Pancreas (tissue), 10 donors: ENCODE data around the gene MGAT3. TPM values are rescaled to one million over a fixed set of nuclear protein-coding genes. Genes with fewer than 3 reads are reported as not detected.

ENCODE experiments used
- ATAC-seq, 4 donors: fragments of 200-7000 bp; cut with Tn5 transposase; one replicate each; pipeline versions ENCODE4 v1.8.0 to v1.9.1; 2020; ENCODE audit warnings: mild to moderate bottlenecking in 4 of 4, moderate library complexity in 4 of 4
- DNase-seq, 6 donors: peaks; one replicate each; pipeline ENCODE4 v3.0.0-alpha.2; 2020
- FAIRE-seq: peaks from 2 replicates; lab custom pipeline; 2012; peaks lifted over from hg19 to GRCh38; lab: Jason Lieb, UNC
- H3K27ac ChIP-seq, 4 donors: fragments of 200-600 bp; sonication (generic); 1 replicate in 3 of 4; 2 replicates in 1 of 4; pipeline versions ENCODE4 v1.5.0 to v1.8.0; 2020
- H3K27me3 ChIP-seq, 4 donors: fragments of 200-600 bp; one replicate each; pipeline ENCODE4 v1.8.0; 2021
- H3K36me3 ChIP-seq, 3 donors: fragments of 200-600 bp; sonication (generic) in 1 of 3; one replicate each; pipeline versions ENCODE4 v1.5.0 to v1.8.0; 2020 to 2021
- H3K4me1 ChIP-seq, 3 donors: fragments of 200-600 bp; one replicate each; pipeline ENCODE4 v1.8.0; 2021
- H3K4me3 ChIP-seq, 4 donors: fragments of 200-600 bp; sonication (generic) in 2 of 4; one replicate each; pipeline versions ENCODE4 v1.5.0 to v1.8.0; 2020 to 2021
- H3K9me3 ChIP-seq, 4 donors: fragments of 200-600 bp; one replicate each; pipeline ENCODE4 v1.8.0; 2021
- WGBS, 2 donors: extraction: QIAGEN DNeasy Blood & Tissue Kit; methylation state at CpG; one replicate each; pipeline ENCODE4 v1.1.7; 2013; 5-methylcytosine and 5-hydroxymethylcytosine counted together
- intact Hi-C, 3 donors: fragments of 100-400 bp; cut with DNase I; formaldehyde crosslinking; loops; one replicate each; pipeline versions ENCODE4 v1.11.1 to v1.14.2; 2022
- polyA plus RNA-seq, 2 donors: library from polyadenylated mRNA; stranded (reverse); fragments of 200-250 nt; gene quantifications; one replicate each; pipeline ENCODE4 v1.2.3, GENCODE V29; 2013
- total RNA-seq, 6 donors: library from RNA; stranded (reverse); fragmentation: NEBNext Ultra II Directional in 4 of 6; extraction: Animal tissue kit (Norgen Biotek cat#: 25700) in 4 of 6; gene quantifications; one replicate each; pipeline versions ENCODE4 v1.2.1 to v1.2.4, GENCODE V29; 2021 to 2023
- TF ChIP-seq, protein P1 (sequence below), 4 donors: fragments of 200-600 bp; sonication (generic) in 3 of 4; IDR thresholded peaks; one replicate each; pipeline versions ENCODE4 v1.5.0 to v1.8.0; 2021; ENCODE audit warnings: antibody characterized with exemption in 4 of 4
- donor health status: healthy with polysubstance abuse.
- donor health status: DM: no; HTN: no; CAD: no; lungs with moderate emphysema.
- donor health status: DM: no; HTN: no; CAD: no.
- donor health status: control.
- donor health status: control.
- donor health status: Bipolar disorder and iron deficiency.
- donor health status: DM: yes; HTN: yes; CAD: no.
- donor health status: DM: no; HTN: no; CAD: no.
- donor health status: DM: no; HTN: no; CAD: no.
- donor health status: DM: yes; HTN: yes; CAD: no.

MGAT3 gene
- total and polyA plus RNA-seq, 8 donors = 1.5 to 4.2 (median 2.2) TPM

DNA sequence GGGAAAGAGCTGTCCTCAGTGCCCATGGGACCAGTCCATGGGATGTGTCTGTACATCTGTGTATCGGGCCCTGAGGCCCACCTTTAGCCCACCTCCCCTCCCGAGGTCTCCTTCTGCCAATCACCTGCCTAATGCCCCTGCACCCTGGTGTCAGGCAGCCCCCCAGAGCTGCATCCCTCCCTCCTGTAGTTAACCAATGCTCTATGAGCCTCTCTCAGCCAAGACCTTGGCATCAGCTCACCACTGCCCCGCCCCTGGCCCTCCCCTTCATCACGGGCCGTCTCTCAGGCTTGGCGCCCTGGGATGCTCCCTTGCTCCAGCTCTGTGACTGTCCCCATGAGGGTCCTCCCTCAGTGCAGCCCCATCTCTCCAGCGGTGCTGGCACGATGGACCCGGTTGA is 18.5 kb downstream of the MGAT3 start:
- no peak for DNase-seq
- 66 to 70% methylated on average over 9 of the region's 9 CpGs for WGBS, 2 donors
- Histone ChIP-seq H3K4me1 (peaks cover 6 to 21% (median 11%) of the 10 kb centered on the region in 3 donors), H3K4me3 (no peak overlapping the region), H3K27ac (no peak overlapping the region), H3K36me3 (no peaks in the 10 kb centered on the region), H3K9me3 (no peaks in the 10 kb centered on the region), H3K27me3 (no peaks in the 10 kb centered on the region)
- intact Hi-C loops = no loop called here
- FAIRE-seq = no peak
- TF ChIP-seq, protein P1, sequence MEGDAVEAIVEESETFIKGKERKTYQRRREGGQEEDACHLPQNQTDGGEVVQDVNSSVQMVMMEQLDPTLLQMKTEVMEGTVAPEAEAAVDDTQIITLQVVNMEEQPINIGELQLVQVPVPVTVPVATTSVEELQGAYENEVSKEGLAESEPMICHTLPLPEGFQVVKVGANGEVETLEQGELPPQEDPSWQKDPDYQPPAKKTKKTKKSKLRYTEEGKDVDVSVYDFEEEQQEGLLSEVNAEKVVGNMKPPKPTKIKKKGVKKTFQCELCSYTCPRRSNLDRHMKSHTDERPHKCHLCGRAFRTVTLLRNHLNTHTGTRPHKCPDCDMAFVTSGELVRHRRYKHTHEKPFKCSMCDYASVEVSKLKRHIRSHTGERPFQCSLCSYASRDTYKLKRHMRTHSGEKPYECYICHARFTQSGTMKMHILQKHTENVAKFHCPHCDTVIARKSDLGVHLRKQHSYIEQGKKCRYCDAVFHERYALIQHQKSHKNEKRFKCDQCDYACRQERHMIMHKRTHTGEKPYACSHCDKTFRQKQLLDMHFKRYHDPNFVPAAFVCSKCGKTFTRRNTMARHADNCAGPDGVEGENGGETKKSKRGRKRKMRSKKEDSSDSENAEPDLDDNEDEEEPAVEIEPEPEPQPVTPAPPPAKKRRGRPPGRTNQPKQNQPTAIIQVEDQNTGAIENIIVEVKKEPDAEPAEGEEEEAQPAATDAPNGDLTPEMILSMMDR (IDR thresholded peaks at IDR 0.05) = no peak
- no peak for ATAC-seq

DNA sequence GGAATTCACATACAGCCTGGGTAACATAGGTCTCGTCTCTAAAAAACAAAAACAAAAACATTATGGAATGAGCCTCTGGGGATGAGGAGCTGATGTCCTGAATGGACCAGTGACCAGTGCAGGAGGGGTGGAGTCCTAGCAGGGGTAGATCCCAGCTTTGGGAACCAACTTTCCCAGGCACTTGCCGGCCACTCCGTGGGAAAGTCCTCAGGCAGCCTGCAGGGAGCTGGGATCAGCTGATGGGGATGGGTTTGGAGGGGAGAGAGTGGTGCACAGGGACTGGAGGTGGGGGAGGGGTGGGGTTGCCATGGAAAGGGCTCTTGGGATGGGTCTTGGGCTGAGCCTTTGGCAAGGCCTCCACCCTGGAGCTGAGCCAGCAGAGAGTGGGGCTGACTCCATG is 19.1 kb downstream of the MGAT3 start:
- no peak for DNase-seq
- Histone ChIP-seq H3K4me1 (peaks cover 6 to 21% (median 11%) of the 10 kb centered on the region in 3 donors), H3K27ac (no peak overlapping the region), H3K36me3 (no peaks in the 10 kb centered on the region), H3K9me3 (no peaks in the 10 kb centered on the region), H3K27me3 (no peaks in the 10 kb centered on the region), H3K4me3 (no peak overlapping the region)
- TF ChIP-seq, protein P1 (IDR thresholded peaks at IDR 0.05) = no peak
- no peak for FAIRE-seq
- 71 to 80% methylated on average over 3 of the region's 3 CpGs for WGBS, 2 donors
- intact Hi-C loops = no loop called here
- no peak for ATAC-seq

DNA sequence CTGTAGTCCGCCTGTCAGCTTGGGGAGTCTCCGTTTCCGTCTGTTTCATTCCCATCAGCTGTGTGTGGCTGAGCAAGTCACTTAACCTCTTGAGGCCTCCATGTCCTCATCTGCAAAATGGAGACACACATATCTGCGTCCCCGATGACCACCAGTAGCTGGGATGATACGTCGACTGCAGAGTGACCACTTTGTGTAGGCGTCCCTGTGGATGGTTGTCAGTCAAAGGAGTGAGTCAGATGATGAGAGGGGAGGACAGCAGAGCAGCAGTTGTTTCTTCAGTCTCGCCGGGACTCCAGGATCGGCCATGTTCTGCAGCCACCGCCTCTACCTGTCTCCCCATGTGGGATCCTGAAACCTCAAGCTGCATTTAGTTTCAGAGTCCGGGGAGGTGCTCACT is 19.9 kb downstream of the MGAT3 start:
- 78 to 85% methylated on average over 13 of the region's 13 CpGs for WGBS, 2 donors
- H3K4me3 ChIP-seq = no peak overlapping the region
- TF ChIP-seq, protein P1 (IDR thresholded peaks at IDR 0.05) = no peak
- H3K36me3 ChIP-seq = no peaks in the 10 kb centered on the region
- no peaks in the 10 kb centered on the region for H3K27me3 ChIP-seq
- no peak overlapping the region for H3K27ac ChIP-seq
- H3K4me1 ChIP-seq = peaks cover 6 to 15% (median 11%) of the 10 kb centered on the region in 3 donors
- ATAC-seq (no peak), DNase-seq (no peak), FAIRE-seq (no peak)
- intact Hi-C loops = no loop called here
- H3K9me3 ChIP-seq = no peaks in the 10 kb centered on the region

DNA sequence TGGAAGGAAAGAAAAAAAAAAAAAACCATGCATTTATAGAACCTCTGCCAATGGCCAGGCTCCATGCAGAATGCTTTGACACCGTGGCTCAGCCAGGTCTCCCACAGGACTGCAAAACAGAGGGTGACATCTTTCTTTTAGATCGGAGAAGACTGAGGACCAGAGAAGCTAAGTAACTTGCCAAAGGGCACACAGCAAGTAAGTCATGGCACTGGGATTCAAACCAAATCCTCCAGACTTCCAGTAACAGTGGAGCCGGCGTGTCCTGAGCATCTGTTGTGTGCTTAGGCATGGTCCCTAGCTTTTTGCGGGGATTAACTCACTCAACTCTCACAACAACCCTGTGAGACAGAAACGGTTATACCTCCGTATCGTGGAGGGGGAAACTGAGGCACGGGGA is 20.7 kb downstream of the MGAT3 start:
- no peak for FAIRE-seq
- no peaks in the 10 kb centered on the region for H3K27me3 ChIP-seq
- 84% methylated on average over 9 of the region's 9 CpGs for WGBS, 2 donors
- H3K4me1 ChIP-seq = peaks cover 6 to 11% (median 10%) of the 10 kb centered on the region in 3 donors
- no peaks in the 10 kb centered on the region for H3K9me3 ChIP-seq
- ATAC-seq = no peak
- no peak overlapping the region for H3K4me3 ChIP-seq
- TF ChIP-seq, protein P1 (IDR thresholded peaks at IDR 0.05) = no peak
- intact Hi-C loops = no loop called here
- DNase-seq = no peak
- no peak overlapping the region for H3K27ac ChIP-seq
- H3K36me3 ChIP-seq = no peaks in the 10 kb centered on the region

DNA sequence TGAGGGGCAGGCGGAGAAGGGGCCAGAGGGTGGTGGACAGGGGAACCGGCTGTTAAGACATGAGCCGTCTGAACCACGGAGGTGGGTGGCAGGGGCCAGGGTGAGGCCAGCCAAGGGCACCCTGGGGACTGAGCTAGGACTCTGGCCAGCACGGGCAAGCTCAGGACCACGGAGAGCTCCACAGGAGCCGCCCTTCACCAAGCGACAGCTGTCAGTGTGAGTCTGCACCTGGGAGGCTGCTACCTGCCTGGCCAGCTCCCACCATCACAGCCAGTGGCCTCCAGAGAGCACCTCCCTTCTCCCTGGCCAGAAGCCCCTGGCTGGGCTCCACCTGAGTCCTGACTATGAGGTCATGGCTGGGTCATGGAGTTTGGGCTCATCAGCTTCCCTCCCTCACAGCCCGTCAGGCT is 21.6 kb downstream of the MGAT3 start:
- WGBS, 2 donors = 37 to 40% methylated on average over 9 of the region's 9 CpGs
- H3K27ac ChIP-seq = no peak overlapping the region
- TF ChIP-seq, protein P1 (IDR thresholded peaks at IDR 0.05) = no peak
- H3K9me3 ChIP-seq = no peaks in the 10 kb centered on the region
- FAIRE-seq (no peak), DNase-seq (peak in 5 of 6 donors; percentile 43 to 86 (median 65)), ATAC-seq (peak; percentile 56 to 81 (median 71))
- intact Hi-C loops = no loop called here
- peaks cover 6 to 11% (median 10%) of the 10 kb centered on the region in 3 donors for H3K4me1 ChIP-seq
- H3K36me3 ChIP-seq = no peaks in the 10 kb centered on the region
- H3K4me3 ChIP-seq = no peak overlapping the region
- H3K27me3 ChIP-seq = no peaks in the 10 kb centered on the region
